Thymus (tissue), 11 donors: ENCODE results near the gene FAM110D. TPM values are rescaled to one million over a fixed set of nuclear protein-coding genes. Genes with fewer than 3 reads are reported as not detected.

Experiments
- DNase-seq, 9 donors: peaks; one replicate each; pipeline ENCODE4 v3.0.0-alpha.2; 2013; ENCODE audit warnings: low spot score in 9 of 9, low read depth in 6 of 9, missing footprints in 1 of 9
- H3K27ac ChIP-seq, 2 donors: one replicate each; pipeline ENCODE4 v1.5.1; 2013; ENCODE audit warnings: control low read depth in 1 of 2, low read depth in 1 of 2, low read length in 1 of 2, mild to moderate bottlenecking in 1 of 2, moderate library complexity in 1 of 2
- H3K27me3 ChIP-seq, 2 donors: one replicate each; pipeline ENCODE4 v1.5.1; 2013; ENCODE audit warnings: low read length in 1 of 2; ENCODE audit not compliant: control insufficient read depth in 2 of 2, insufficient read depth in 1 of 2
- H3K36me3 ChIP-seq, 2 donors: one replicate each; pipeline ENCODE4 v1.5.1; 2013; ENCODE audit warnings: low read length in 1 of 2, mild to moderate bottlenecking in 1 of 2, moderate library complexity in 1 of 2; ENCODE audit not compliant: control insufficient read depth in 2 of 2, insufficient read depth in 2 of 2
- H3K4me1 ChIP-seq, 2 donors: one replicate each; pipeline ENCODE4 v1.5.1; 2013; ENCODE audit warnings: low read length in 2 of 2; ENCODE audit not compliant: control insufficient read depth in 2 of 2, insufficient read depth in 2 of 2
- H3K4me3 ChIP-seq, 2 donors: one replicate each; pipeline ENCODE4 v1.5.1; 2013; ENCODE audit warnings: low read length in 2 of 2, control low read depth in 1 of 2, mild to moderate bottlenecking in 1 of 2
- H3K9me3 ChIP-seq, 2 donors: one replicate each; pipeline ENCODE4 v1.5.1; 2013; ENCODE audit warnings: low read length in 1 of 2, mild to moderate bottlenecking in 1 of 2; ENCODE audit not compliant: control insufficient read depth in 2 of 2, insufficient read depth in 1 of 2
- WGBS: extraction: QIAGEN DNeasy Blood & Tissue Kit; methylation state at CpG from one replicate; pipeline ENCODE4 v1.1.7; 2013; 5-methylcytosine and 5-hydroxymethylcytosine counted together
- polyA plus RNA-seq: library from polyadenylated mRNA; stranded (reverse); fragments of 200-250 nt; gene quantifications from one replicate; pipeline ENCODE4 v1.2.3, GENCODE V29; 2013
- total RNA-seq: library from RNA; stranded (reverse); fragments of 120-200 nt; gene quantifications from one replicate; pipeline ENCODE4 v1.2.4, GENCODE V29; 2013
- donor health status: healthy.

The FAM110D gene
- total and polyA plus RNA-seq, 2 donors: 0.38 to 2.4 TPM

DNA sequence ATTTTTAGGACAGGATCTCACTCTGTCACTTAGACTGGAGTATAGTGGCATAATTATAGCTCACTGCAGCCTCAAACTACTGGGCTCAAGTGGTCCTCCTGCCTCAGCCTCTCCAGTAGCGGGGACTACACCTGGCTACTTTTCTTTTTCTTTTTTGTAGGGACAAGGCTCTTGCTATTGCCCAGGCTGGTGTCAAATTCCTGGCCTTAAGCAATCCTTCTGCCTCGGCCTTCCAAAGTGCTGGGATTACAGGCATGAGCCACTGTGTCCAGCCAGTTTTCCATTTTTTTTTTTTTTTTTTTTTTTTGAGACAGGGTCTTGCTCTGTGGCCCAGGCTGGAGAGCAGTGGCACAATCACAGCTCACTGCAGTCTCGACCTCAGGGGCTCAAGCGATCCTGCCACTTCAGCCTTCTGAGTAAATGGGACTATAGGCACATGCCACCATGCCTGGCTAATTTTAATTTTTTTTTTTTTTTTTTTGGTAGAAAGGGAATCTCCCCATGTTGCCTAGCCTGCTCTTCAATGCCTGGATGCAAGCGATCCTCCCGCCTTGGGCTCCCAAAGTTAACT is 54.5 kb downstream of the FAM110D start:
- Histone ChIP-seq H3K36me3 (no peaks in the 10 kb centered on the region), H3K27me3 (peaks cover 0 to 3% of the 10 kb centered on the region in 2 donors), H3K4me3 (no peak overlapping the region), H3K27ac (no peak overlapping the region), H3K4me1 (no peaks in the 10 kb centered on the region), H3K9me3 (no peaks in the 10 kb centered on the region)
- 97% methylated on average over 6 of the region's 6 CpGs for WGBS
- no peak for DNase-seq

Other genes with a start within 250 kb of the FAM110D start
- gene PAFAH2, start 161.0 kb upstream of the FAM110D start, total RNA-seq: 73.1 TPM
- gene PAFAH2, start 161.0 kb upstream of the FAM110D start, polyA plus RNA-seq: 28.2 TPM
- gene EXTL1, start 137.3 kb upstream of the FAM110D start, total RNA-seq: 0.09 TPM
- gene EXTL1, start 137.3 kb upstream of the FAM110D start, polyA plus RNA-seq: 0.14 TPM
- gene SLC30A2, start 113.0 kb upstream of the FAM110D start, total RNA-seq: 0.05 TPM
- gene SLC30A2, start 113.0 kb upstream of the FAM110D start, polyA plus RNA-seq: 0.41 TPM
- 0.09 TPM for gene TRIM63, start 91.4 kb upstream of the FAM110D start, total RNA-seq
- 1.0 TPM for gene TRIM63, start 91.4 kb upstream of the FAM110D start, polyA plus RNA-seq
- 11.9 TPM for gene PDIK1L, start 47.3 kb upstream of the FAM110D start, total RNA-seq
- gene PDIK1L, start 47.3 kb upstream of the FAM110D start, polyA plus RNA-seq: 6.1 TPM
- not detected for gene C1orf232, start 9.9 kb downstream of the FAM110D start, total RNA-seq
- gene C1orf232, start 9.9 kb downstream of the FAM110D start, polyA plus RNA-seq: not detected
- gene ZNF593, start 10.8 kb downstream of the FAM110D start, total RNA-seq: 17.4 TPM
- 79.0 TPM for gene ZNF593, start 10.8 kb downstream of the FAM110D start, polyA plus RNA-seq
- gene ZNF593OS, start 12.8 kb downstream of the FAM110D start, total RNA-seq: not detected
- gene ZNF593OS, start 12.8 kb downstream of the FAM110D start, polyA plus RNA-seq: 0.87 TPM
- gene CNKSR1, start 18.4 kb downstream of the FAM110D start, total RNA-seq: 1.1 TPM
- 9.5 TPM for gene CNKSR1, start 18.4 kb downstream of the FAM110D start, polyA plus RNA-seq
- not detected for gene CATSPER4, start 31.5 kb downstream of the FAM110D start, total RNA-seq
- 0.07 TPM for gene CATSPER4, start 31.5 kb downstream of the FAM110D start, polyA plus RNA-seq
- gene CEP85, start 75.1 kb downstream of the FAM110D start, total RNA-seq: 18.7 TPM
- gene CEP85, start 75.1 kb downstream of the FAM110D start, polyA plus RNA-seq: 9.7 TPM
- 43.3 TPM for gene SH3BGRL3, start 121.0 kb downstream of the FAM110D start, total RNA-seq
- gene SH3BGRL3, start 121.0 kb downstream of the FAM110D start, polyA plus RNA-seq: 261 TPM
- 12.7 TPM for gene UBXN11, start 147.6 kb downstream of the FAM110D start, total RNA-seq
- 42.7 TPM for gene UBXN11, start 147.6 kb downstream of the FAM110D start, polyA plus RNA-seq
- gene CD52, start 158.9 kb downstream of the FAM110D start, total RNA-seq: 1,020 TPM
- 1,113 TPM for gene CD52, start 158.9 kb downstream of the FAM110D start, polyA plus RNA-seq
- 0.76 TPM for gene CRYBG2, start 195.1 kb downstream of the FAM110D start, total RNA-seq
- gene CRYBG2, start 195.1 kb downstream of the FAM110D start, polyA plus RNA-seq: 7.3 TPM
- gene ZNF683, start 213.7 kb downstream of the FAM110D start, total RNA-seq: 0.57 TPM
- gene ZNF683, start 213.7 kb downstream of the FAM110D start, polyA plus RNA-seq: 2.1 TPM